HuH-7.5 (cell line): ENCODE results near the gene SON.
"Not testable (repeated sequence)": the region's sequence is repeated elsewhere in the genome, so short reads cannot be mapped to it uniquely, and the experiment has no call there.

ENCODE experiments used
- DNase-seq: peaks from one replicate; pipeline ENCODE4 v3.0.0; 2011; ENCODE audit warnings: low spot score

The SON gene

DNA sequence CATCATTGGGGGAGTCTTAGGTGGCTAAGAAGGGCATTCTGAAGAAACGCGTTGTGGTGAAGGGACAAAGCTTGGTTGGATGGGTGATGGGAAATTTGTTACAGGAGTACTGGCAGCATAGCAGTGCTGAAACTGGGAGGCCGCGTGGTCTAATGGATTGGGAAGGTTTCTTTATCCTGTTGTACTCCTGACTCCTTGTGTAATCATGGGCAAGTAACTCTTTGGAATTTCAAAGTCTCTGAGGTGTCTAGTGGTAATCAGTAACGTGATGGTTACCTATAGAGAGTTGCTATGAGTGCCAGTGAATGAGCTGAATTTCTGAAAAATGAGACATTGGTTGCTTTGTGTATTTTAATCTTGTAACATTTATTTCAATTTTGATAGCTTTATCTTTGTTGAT lies 27.2 kb downstream of the SON start:
- DNase-seq, result no peak

DNA sequence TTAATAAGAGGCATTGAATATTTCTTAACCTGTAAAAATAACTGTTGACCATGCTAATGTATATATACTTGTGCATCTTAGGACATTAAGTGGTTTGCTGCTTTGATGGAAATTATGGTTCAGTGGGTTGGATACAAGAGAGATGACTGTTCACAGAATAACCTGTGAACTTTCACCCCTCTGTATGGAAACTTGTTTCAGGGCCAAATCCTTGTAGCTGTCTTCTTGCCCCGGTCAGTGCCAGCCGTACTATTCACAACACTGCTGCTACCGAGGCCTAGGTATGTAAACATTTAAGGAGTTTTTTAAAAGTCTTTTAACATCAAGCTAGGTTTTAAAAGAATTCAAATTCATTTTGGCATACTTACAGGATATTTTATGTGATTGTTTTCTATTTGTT lies 29.5 kb downstream of the SON start:
- DNase-seq, result no peak

DNA sequence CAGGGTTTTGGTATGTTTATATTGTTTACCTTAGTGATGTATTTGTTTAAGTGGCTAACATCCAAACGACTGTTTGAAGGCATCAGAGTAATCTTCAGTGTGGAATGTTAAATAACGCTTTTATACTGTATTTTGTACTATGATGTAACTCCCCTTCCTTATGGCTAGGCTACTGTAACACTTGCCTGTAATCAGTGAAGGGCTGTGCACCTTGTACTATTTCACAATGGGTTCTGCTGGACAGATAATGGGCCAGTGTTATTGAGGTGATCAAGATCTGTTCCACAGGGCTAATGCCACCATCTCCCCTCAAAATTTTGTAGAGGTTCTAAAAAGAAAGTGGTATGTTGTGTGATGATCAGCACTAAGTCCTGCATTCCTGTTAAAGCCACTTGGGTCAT lies 33.9 kb downstream of the SON start:
- DNase-seq, result not testable (repeated sequence)

DNA sequence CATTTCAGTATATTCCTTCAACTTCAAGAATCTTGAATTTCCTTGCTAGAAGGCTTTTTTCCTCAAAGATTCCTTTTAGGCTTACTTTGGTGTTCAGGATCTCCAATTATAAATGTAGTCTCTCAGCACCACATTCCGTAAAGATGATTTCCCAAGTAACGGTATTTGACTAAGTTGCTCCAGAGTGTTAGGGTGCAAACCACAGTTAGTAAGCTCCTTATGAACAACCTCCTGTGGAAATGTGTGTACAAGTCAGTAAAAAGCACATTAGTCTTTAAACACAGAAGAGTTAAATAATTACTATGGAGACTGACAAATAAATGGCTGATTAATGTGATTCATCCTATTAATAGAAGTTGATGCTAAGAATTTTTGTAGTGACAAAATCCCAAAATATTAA lies 35.4 kb downstream of the SON start:
- no peak for DNase-seq

DNA sequence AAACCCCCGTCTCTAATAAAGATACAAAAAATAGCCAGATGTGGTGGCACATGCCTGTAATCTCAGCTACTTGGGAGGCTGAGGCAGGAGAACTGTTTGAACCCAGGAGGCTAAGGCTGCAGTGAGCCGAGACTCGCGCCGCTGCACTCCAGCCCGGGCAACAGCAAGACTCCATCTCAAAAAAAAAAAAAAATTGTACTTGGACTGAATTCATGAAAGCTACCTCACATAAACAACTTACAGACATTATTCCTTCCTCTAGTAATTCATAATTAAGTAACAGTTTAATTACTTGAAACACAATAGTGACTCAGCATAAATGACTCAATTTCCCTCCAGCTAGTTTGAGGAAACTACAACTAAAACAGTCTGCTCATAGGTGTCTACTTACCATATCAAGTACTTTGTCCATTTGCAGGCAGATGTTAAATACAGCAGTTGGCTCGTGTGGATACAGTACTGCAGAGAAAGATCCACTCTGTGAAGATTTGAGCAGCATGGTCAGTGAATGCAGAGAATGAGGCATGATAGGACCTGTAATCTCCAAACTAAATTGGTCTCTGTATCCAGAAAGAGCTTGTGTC lies 36.2 kb downstream of the SON start:
- no peak for DNase-seq

DNA sequence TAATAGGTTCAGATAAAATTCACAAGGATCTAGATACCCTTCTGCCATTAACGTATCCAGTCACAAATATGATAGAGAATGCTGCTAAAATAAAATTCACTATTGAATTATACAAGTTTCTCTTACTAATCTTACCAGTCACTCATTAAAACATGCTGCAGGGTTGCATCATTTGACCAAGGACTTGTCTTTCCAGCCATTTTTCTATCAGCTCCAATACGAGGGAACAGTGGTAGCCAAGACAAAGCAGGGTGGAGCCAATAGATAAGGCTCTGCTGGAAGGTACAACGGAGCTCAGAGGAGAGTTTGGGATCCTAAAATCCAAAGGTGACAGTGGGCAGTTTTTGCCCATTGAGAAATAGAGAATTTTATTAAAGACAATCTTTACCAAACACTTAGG lies 41.6 kb downstream of the SON start:
- no peak for DNase-seq

DNA sequence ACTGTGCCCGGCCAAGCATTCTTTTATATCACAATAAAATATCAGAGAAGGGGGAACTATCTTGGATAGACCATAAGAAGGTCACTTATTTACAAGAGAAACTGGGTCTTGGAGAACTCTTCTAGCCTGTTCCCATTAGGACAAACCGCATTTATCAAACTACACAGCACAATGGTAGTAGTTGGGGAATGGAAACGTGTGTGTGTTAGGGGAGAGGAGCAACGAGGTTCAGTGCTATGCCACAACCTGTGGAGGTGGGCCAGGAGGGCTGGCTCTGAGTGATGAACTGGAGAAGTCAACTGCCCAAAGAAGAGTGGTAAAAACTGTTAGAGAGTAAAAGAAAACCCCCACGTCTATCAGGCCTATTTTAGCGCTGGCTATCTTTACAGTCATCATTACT lies 44.1 kb downstream of the SON start:
- DNase-seq, result no peak

DNA sequence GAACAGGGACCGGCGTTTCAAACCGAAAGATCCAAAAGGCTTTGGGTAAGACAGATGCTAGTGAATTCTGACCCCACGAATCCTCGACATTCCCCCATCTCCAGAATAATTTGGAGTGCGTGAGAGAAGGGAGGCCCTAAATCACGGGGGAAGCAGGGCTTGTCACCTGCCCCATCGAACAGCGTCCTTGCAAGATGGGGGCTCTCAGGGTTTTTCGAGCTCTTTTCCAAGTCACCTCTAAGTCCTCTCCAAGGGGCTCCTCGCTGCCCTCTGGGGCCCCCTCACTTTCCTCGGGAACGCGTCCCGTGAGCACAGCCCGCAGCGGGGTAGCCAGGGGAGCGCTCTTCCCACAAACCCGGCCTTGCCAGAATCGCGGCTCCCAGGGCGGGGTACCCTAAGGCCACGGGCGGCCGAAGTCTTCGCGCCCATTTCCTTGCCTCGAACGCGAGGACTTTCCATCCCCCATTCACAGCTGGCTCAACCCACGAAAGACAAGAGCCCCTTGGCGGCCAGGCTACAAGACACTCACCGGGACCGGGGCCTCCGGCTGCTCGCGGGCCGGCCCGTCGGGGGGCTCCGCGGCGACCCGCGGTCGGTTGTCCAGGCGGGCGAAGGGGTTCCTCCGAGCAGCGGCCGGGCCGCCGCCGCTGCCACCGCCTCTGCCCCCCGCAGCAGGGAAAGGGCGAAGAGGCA lies 45.1 kb downstream of the SON start:
- peak; percentile 20 for DNase-seq

DNA sequence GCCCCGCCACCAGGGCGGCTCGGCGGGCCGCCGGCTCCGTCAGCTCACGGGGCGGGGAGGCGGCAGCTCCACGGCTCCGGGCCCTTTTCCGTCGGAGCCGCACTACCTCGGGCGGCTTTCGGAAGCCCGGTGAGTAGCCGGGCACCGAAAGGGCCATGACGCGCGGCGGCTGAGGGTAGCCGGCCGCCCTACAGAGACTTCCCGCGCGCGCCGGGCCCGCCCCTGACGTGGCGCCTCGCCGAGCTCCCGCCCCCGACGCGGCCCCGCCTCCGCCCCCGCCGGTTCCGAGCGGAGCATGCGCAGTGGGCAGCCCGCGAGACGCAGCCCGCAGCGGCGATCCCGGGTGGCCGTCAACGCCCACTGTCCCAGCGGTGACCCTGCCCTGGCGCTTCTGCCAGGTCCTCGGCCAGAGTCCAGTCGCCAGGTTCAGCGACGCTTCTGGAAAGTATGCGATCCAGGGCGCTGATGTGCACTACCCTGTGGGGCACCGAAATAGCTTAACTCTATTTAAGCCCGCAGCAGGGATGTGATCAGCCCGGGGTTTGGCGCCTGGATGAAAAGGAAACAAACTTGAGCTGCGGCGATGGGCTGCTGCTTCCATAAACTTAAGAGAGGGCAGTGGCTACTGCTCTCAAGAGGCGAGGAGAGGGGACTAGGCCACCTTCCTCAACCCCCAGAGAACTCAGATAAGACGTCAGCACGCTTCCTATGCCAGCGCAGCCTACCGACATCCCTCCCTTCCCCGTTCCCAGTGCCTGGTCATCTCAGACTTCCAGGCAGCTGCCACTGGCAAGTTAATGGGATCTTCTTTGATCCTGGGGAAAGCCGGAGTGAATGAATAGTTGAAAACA lies 45.9 kb downstream of the SON start, which contains the start of gene DONSON:
DONSON (minus strand) TSS at position 200 of the 851 bp plus-strand sequence; CDS start at position 157, 43 bp downstream.
- peak; percentile 78 for DNase-seq

DNA sequence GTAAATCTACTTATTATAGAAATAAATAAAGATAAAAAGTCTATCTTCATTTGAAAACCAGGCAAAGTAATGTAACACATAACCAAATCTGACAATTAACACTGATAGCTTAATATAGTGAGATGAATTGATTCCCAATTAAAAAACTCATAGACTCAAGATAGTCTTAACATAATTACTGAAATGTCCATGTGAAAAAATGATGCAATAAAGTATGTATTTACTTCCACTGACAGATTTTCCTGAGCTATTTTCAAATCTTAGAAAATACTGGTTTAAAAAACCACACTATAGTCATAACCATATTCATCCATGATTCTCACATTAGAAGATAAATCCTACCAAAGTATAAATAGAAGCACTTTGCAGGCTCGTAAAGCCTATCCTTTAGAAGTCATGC lies 55.2 kb downstream of the SON start:
- no peak for DNase-seq

DNA sequence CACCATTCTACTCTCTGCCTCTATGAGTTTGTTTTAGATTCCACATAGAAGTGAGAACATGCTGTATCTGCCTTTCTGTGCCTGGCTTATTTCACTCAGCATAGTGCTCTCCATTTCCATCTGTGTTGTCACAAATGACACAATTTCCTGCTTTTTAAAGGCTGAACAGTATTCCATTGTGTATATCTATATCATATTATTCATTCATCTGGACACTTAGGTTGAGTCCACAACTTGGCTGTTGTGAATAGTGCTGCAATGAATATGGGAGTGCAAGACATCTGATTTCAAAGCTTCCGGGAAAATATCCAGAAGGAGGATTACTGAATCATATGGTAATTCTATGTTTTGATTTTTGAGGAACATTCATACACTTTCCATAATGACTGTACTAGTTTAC lies 65.7 kb downstream of the SON start:
- DNase-seq, result no peak

DNA sequence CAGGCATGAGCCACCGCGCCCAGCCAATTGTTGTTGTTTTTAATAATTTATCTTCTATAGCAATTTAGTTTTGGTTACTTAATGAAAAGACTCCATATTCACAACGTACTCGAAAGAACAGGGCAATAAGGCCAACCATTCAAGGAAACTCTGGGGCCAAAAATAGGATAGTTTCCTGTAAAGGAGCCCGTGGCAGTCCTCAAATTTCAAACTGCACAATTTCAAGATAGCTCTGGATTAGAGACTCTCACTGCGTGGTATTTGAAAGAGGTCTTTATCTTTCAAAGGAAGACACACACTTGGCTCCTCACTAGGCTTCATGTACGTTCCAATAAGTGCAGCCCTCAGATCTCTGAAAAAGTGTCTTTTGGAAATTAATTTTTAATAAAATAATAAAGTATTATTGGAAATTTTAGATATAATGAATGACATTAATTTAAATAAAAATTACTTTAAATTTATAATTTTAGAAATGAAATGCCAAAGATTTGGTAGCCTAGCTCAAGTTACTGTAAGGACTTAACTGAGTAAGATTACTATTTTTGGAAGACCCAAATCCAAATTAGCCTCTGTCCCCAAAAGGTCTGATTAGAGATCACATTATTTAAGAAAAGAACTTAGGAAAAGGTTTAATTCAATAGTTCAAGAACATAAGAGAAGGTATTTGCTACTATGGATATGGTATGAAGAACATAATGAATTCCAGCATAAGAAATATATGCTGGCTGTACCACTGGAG lies 68.3 kb downstream of the SON start:
- no peak for DNase-seq

DNA sequence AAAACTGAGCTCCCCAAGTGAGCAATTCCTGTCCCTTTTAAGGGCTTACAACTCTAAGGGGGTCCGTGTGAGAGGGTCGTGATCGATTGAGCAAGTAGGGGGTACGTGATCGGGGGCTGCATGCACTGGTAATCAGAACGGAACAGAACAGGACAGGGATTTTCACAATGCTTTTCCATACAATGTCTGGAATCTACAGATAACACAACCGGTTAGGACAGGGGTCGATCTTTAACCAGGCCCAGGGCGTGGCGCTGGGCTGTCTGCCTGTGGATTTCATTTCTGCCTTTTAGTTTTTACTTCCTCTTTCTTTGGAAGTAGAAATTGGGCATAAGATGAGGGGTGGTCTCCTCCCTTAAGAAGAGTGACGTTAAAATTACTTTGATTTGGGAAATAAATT lies 74.7 kb downstream of the SON start:
- DNase-seq, result not testable (repeated sequence)

DNA sequence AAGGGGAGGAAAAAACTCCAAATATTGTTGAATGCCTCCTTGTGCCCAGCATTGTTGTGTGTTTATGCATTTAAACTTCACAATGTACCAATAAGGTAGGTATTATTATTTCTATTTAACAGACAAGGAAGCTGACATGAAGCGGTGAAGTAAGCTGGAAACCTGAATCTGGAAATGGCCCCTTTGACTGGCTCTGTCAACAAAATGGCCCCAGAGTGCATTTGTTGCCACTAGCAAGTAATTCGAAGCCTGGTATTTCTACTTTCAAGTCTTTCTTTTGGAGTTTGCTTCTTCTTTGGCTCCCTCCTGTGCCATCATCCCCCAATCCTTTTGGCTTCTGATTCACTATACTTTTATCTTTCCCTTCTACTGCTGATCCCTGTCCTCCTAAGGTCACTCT lies 75.6 kb downstream of the SON start:
- DNase-seq, result no peak

DNA sequence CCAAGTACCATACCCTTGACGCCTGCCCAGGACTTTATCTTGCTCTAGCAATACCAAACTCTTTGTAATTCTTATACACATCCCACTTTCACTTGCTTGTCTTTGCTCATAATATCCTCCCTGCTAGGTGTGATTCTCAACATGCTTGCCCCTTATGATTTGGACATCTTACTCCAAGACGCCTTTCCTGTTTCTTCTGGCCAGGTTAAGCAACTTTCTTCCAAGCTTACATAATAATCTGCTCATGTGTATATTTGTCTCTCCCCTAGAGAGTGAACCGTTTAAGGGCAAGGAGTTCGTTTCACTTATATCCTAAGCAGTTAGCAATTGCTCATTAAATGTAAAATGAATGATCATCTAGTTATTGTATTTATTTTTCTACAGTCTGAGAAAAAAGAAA lies 76.9 kb downstream of the SON start:
- DNase-seq, result no peak

DNA sequence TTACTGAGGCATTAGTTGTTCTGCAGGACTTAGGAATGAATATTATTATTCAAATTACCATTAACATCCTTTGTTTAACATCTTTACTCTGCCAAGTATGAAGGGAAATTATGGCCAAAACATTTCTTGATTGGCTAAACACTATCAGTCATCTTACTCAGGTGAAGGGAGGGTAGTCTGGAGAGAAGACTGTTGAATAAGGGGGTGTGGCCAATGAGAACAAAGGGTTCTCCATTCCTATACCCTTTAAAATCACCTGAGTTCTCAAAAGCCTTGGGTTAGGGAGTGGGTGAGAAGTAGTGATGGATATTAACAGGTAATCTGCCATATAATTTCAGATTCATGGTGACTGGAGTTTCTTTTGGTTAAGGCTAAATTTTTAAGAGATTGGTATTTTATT lies 79.4 kb downstream of the SON start:
- no peak for DNase-seq

DNA sequence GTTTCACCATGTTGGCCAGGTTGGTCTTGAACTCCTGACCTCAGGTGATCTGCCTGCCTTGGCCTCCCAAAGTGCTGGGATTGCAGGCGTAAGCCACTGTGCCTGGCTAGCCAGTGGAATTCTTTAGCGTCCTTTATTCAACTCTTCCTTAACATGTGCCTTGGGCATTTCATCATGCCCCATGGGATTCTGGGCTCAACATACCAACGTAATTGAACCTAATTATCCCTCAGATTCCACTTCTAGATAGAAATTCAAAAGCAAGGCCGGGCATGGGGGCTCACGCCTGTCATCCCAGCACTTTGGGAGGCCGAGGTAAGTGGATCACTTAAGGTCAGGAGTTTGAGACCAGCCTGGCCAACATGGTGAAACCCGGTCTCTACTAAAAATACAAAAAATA lies 83.3 kb downstream of the SON start:
- DNase-seq, result not testable (repeated sequence)
